GM18526 (cell line): ENCODE measurements around the gene ADPGK.

Experiments
- POLR2A ChIP-seq: IDR thresholded peaks from 3 replicates; pipeline ENCODE4 v1.6.1; 2011; ENCODE audit not compliant: insufficient read length; ENCODE audit errors: extremely low read depth

The ADPGK gene

DNA sequence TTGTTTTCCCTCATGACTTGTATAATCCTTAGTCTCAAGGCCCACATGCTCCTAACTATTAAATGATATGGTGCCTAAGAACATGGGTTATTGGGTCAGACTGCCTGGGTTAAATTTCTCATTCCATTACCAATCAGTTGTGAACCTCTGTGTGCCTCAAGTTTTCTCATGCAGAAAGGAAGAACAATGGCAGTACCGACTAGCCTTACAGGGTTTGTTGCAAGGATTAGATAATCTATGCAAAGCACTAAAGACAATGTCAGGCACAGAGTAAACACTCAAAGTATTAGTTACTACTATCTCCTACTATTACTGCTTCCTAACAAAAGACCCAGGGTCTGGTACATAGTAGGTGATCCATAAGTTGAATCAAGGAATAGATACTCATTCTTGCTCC lies 12.2 kb downstream of the ADPGK start:
- TF ChIP-seq POLR2A, result no peak

DNA sequence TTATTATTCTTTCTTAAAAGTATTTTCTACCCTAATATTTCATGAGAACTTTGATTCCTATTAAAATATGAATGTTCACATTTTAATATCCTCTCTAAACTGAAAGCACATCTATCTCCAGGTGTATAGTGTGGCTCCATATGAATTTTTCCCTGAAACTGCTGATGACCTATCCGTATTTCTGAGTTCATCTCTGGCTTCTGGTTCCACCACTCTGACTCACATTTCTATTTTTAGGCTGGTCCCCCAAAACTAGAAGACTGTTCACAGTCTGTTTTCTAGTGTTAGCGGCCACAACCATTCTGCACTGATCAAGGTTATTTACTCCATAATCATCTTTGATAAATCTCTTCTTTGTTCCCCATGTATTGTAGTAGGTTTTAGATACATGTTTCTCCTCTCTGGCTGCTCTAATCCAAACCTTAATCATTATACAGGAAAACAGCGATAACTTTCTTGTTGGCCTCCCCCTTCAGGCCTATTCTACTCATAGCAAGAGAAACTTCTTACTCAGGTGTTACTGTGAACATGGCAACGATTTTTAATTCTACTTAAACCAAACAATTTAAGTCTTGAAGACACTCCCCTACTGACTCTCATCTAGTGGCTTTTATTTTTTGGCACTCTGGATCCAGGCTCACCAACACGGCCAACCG lies 12.8 kb downstream of the ADPGK start:
- TF ChIP-seq POLR2A, result no peak

- TF ChIP-seq POLR2A, result no peak
These were observed 16.8 kb downstream of the ADPGK start for GRCh38 chr15:72766780-72767179.

GRCh38 chr15:72766025-72766424 lies 17.5 kb downstream of the ADPGK start:
- no peak for TF ChIP-seq POLR2A

- no peak for TF ChIP-seq POLR2A
These were observed 18.9 kb downstream of the ADPGK start for GRCh38 chr15:72764656-72765055.

DNA sequence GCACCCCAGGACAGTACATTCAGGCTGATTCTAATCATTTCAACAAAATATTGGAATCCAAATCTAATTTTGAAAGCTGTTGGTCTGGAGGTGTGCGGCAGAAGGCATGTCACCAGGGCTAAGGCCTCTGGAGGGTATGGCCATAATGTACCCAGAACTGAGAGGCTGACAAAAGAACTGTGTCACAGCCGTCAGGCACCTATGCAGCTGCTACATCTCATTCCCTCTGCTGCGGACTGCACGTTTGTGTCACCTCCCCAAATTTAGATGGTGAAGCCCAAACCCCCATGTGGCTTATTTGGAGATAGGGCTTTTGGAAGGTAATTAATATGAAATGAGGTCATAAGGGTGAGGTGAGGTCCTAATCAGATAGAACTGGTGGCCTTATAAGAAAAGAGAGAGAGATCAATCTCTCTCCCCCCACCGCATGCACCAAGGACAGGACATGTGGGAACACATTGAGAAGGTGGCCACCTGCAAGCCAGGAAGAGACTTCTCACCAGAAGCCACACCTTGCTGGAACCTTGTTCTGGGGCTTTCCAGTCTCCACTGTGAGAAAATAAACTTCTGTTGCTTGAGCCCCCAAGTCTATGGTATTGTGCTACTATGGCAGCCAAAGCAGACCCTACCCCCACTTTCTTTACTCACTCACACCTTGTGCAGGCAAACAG lies 22.8 kb downstream of the ADPGK start:
- no peak for TF ChIP-seq POLR2A

DNA sequence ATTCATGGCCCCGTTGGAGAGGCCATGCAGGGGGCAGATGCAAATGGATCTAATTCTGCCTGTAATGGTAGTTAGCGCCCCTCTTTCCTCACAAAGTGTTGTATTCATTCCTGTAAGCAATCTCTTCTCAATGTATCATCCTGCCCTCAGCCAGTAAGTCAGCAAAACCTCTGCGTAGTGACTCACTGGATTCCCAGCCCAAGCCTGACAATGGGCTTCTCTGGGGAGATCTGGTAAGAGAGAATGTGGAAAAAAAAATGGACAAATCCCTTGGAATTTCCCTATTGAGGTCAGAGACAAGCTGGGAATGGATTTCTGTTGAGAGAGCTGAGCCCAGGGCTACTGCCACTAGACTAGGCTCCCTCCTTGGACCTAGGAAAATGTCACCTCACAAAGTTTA lies 25.4 kb downstream of the ADPGK start:
- no peak for TF ChIP-seq POLR2A

- TF ChIP-seq POLR2A, result no peak
These were observed 29.5 kb downstream of the ADPGK start for GRCh38 chr15:72754096-72754495.

GRCh38 chr15:72751751-72752455 lies 31.7 kb downstream of the ADPGK start:
- TF ChIP-seq POLR2A, result no peak

GRCh38 chr15:72749700-72750099 lies 33.9 kb downstream of the ADPGK start:
- TF ChIP-seq POLR2A, result no peak

- no peak for TF ChIP-seq POLR2A
These were observed 43.3 kb downstream of the ADPGK start for GRCh38 chr15:72740219-72740618.

- TF ChIP-seq POLR2A, result no peak
These were observed 45.8 kb downstream of the ADPGK start for GRCh38 chr15:72737723-72738122.

DNA sequence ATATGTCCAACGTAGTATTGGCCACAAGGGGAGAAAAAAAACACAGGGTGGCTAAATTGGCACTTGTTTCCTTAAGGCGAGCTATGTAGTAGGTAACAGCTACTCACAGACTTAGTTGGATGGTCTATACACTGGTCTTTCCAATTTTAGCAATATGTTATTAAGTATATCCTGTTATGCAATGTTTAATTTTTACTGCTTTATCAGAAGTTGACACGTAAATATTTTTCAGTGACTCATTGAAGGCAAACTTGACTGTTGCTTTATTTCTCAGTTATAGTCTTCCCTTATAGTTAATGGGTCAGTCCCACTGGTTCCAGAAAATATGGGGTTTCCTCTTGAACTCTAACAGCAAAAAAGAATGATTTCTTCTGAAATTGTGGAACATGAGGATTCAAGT lies 46.5 kb downstream of the ADPGK start:
- TF ChIP-seq POLR2A, result no peak

DNA sequence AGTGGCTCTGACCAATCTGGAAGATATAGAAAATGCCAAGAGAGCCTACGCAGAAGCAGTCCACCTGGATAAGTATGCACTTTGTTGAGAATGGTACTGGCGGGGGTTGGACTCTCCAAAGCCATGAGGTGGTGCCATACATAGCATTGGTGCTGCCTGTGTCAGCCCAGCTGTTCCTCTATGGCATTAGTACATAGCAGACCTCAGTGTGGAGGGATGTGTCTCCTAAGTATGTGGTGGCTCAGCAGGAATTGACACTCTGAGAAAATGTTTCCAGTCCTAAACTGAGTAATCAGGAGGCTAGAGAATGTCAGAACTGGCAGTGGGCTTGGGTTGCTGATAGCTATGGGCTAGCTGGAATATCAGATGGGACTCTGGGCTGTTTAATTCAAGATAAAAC lies 48.4 kb downstream of the ADPGK start:
- no peak for TF ChIP-seq POLR2A

DNA sequence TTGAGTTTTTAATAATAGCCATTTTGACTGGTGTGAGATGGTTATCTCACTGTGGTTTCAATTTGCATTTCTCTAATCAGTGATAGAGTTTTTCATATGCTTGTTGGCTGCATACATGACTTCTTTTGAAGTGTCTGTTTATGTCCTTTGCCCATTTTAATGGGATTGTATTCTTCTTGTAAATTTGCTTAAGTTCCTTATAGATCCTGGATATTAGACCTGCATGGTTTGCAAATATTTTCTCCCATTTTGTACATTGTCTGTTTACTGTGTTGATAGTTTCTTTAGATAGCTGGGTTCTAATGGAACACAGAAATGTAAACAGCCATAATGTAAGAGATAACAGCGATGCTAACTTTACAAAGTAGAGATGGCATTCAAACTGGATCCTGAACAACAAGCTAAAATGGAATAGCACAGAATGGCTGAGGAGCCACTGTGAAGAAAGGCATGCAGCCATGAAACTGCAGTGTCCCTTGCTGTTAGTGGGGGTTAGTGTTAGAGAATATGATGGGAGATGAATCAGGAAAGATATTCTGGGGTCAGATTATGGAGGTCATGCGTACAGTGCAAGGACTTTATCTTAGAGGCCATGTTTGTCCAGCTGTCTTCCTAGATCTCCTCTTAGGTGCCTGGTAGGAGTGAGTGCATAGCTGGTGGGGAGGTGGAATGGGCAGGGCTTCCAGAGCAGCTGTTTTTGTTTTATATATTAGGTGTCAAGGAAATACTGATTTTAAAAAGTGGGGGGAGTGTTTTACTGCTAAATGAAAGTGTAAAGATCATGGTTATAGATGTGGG lies 49.4 kb downstream of the ADPGK start:
- TF ChIP-seq POLR2A, result no peak

DNA sequence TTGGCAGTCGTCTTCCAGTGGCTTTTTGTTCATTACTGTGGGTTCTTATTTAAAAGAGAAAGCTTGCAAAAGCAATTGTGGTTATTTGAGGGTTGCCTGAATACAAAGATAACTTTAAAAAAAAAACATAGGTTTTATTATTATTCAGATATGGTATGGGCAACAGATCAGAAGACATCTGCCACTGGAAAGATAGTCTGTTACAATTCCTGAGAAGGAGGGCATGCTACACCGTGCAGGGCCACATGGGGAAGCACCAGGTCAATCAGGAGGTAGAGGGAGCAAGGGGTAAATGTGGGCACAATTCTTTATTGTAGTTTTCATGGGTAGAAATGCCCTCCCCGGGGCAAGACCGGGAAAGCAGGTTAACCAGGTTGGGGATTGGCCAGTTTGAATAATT lies 51.0 kb downstream of the ADPGK start:
- no peak for TF ChIP-seq POLR2A
